H1 (cell line): ENCODE measurements around the gene OXNAD1. TPM values are rescaled to one million over a fixed set of nuclear protein-coding genes. Genes with fewer than 3 reads are reported as not detected.

Source experiments
- CTCF ChIA-PET: fragments of 300-600 bp; sonication (Branson Sonifier 250); formaldehyde crosslinking; loops from one replicate; lab custom pipeline; 2021; ENCODE audit not compliant: partially characterized antibody; lab: Charles Lee
- POLR2A ChIA-PET: fragments of 300-600 bp; sonication (Branson Sonifier 250); formaldehyde crosslinking; loops from one replicate; lab custom pipeline; 2021; ENCODE audit warnings: inconsistent platforms; ENCODE audit not compliant: partially characterized antibody; lab: Charles Lee
- DNase-seq, 2 experiments: peaks; one replicate each; pipeline versions ENCODE4 v3.0.0 to v3.0.0-alpha.2; 2010 to 2022; ENCODE audit warnings: low spot score in 2 of 2, low read depth in 1 of 2, mixed read lengths in 1 of 2
- FAIRE-seq: peaks from 2 replicates; lab custom pipeline; 2011; peaks lifted over from hg19 to GRCh38; lab: Jason Lieb, UNC
- H2AFZ ChIP-seq: 2 replicates; pipeline ENCODE4 v1.8.1; 2012; ENCODE audit warnings: low read length, inconsistent platforms
- H2AK5ac ChIP-seq: 2 replicates; pipeline ENCODE4 v1.6.1; 2013; ENCODE audit warnings: low read depth, low read length
- H2BK120ac ChIP-seq: replicated peaks from 2 replicates; pipeline ENCODE3; 2013; ENCODE audit warnings: low read depth, low read length, inconsistent platforms
- H2BK12ac ChIP-seq: 2 replicates; pipeline ENCODE4 v1.6.1; 2013; ENCODE audit warnings: low read depth, low read length
- H2BK15ac ChIP-seq: 2 replicates; pipeline ENCODE4 v1.6.1; 2013; ENCODE audit warnings: low read length
- H2BK20ac ChIP-seq: 2 replicates; pipeline ENCODE4 v1.6.1; 2013; ENCODE audit warnings: low read length
- H2BK5ac ChIP-seq: 2 replicates; pipeline ENCODE4 v1.6.1; 2013; ENCODE audit warnings: low read depth, low read length
- H3K14ac ChIP-seq: 2 replicates; pipeline ENCODE4 v1.6.1; 2013; ENCODE audit warnings: inconsistent platforms; ENCODE audit not compliant: insufficient read length
- H3K18ac ChIP-seq: 2 replicates; pipeline ENCODE4 v1.6.1; 2013; ENCODE audit warnings: low read length; ENCODE audit errors: extremely low read depth
- H3K23ac ChIP-seq: 2 replicates; pipeline ENCODE4 v1.6.1; 2013; ENCODE audit warnings: inconsistent platforms; ENCODE audit not compliant: insufficient read length
- H3K23me2 ChIP-seq: 2 replicates; pipeline ENCODE4 v1.6.1; 2013; ENCODE audit warnings: low read depth, low read length
- H3K27ac ChIP-seq: 2 replicates; pipeline ENCODE4 v1.6.1; 2011; ENCODE audit warnings: low read depth, low read length, inconsistent platforms
- H3K27me3 ChIP-seq, 4 experiments: replicated peaks in 1 of 4; 1 replicate in 1 of 4; 2 replicates in 3 of 4; pipeline versions ENCODE4 v1.6.1 to v1.8.1; 2011 to 2013; ENCODE audit warnings: low read length in 3 of 4, mild to moderate bottlenecking in 3 of 4, inconsistent platforms in 2 of 4, mixed read lengths in 2 of 4, moderate library complexity in 1 of 4; ENCODE audit not compliant: control insufficient read depth in 3 of 4, insufficient read depth in 3 of 4; ENCODE audit errors: extremely low read depth in 1 of 4
- H3K36me3 ChIP-seq, 4 experiments: 2 replicates each; pipeline versions ENCODE4 v1.6.1 to v1.8.1; 2011 to 2013; ENCODE audit warnings: mild to moderate bottlenecking in 4 of 4, low read length in 3 of 4, moderate library complexity in 2 of 4, control low read depth in 1 of 4, inconsistent platforms in 1 of 4; ENCODE audit not compliant: insufficient read depth in 4 of 4, control insufficient read depth in 2 of 4
- H3K4ac ChIP-seq: replicated peaks from 2 replicates; pipeline ENCODE3; 2013; ENCODE audit warnings: low read length, low read depth, mixed read lengths, inconsistent platforms; ENCODE audit not compliant: insufficient read length
- H3K4me1 ChIP-seq, 4 experiments: replicated peaks in 1 of 4; 1 replicate in 1 of 4; 2 replicates in 3 of 4; pipeline versions ENCODE4 v1.6.1 to v1.8.1; 2011 to 2013; ENCODE audit warnings: low read length in 3 of 4, inconsistent platforms in 2 of 4, mixed read lengths in 1 of 4; ENCODE audit not compliant: insufficient read depth in 4 of 4, control insufficient read depth in 3 of 4
- H3K4me2 ChIP-seq, 2 experiments: 2 replicates each; pipeline versions ENCODE4 v1.6.1 to v1.8.1; 2011 to 2013; ENCODE audit warnings: low read depth in 2 of 2, low read length in 2 of 2, control low read depth in 1 of 2, inconsistent platforms in 1 of 2, mild to moderate bottlenecking in 1 of 2; ENCODE audit not compliant: insufficient read depth in 1 of 2
- H3K4me3 ChIP-seq, 4 experiments: fragments of 200-600, 300-600 bp in 1 of 4; sonication (generic), shearing (Covaris generic), sonication (Bioruptor Twin) in 1 of 4; 2 replicates each; pipeline versions ENCODE4 v1.5.1 to v1.8.1; 2011 to 2016; ENCODE audit warnings: low read length in 4 of 4, low read depth in 3 of 4, control low read depth in 2 of 4, inconsistent platforms in 2 of 4, mild to moderate bottlenecking in 2 of 4, mixed read lengths in 1 of 4, moderate library complexity in 1 of 4; ENCODE audit not compliant: insufficient read depth in 2 of 4; ENCODE audit errors: extremely low read depth in 1 of 4
- H3K56ac ChIP-seq: replicated peaks from 2 replicates; pipeline ENCODE3; 2013; ENCODE audit warnings: low read depth, mild to moderate bottlenecking, mixed read lengths, low read length, inconsistent platforms; ENCODE audit not compliant: insufficient read length
- H3K79me1 ChIP-seq: 2 replicates; pipeline ENCODE4 v1.6.1; 2013; ENCODE audit warnings: low read depth, low read length, control low read depth
- H3K79me2 ChIP-seq, 2 experiments: 2 replicates each; pipeline versions ENCODE4 v1.6.1 to v1.8.1; 2012 to 2013; ENCODE audit warnings: low read length in 2 of 2, mild to moderate bottlenecking in 2 of 2, inconsistent platforms in 1 of 2; ENCODE audit not compliant: insufficient read depth in 2 of 2, control insufficient read depth in 1 of 2
- H3K9ac ChIP-seq, 4 experiments: replicated peaks in 1 of 4; 1 replicate in 1 of 4; 2 replicates in 3 of 4; pipeline versions ENCODE4 v1.6.1 to v1.8.1; 2011 to 2013; ENCODE audit warnings: low read depth in 3 of 4, low read length in 3 of 4, control low read depth in 2 of 4, mild to moderate bottlenecking in 2 of 4, moderate library complexity in 2 of 4, inconsistent platforms in 1 of 4; ENCODE audit errors: extremely low read depth in 1 of 4
- H3K9me3 ChIP-seq, 2 experiments: 2 replicates each; pipeline versions ENCODE4 v1.6.1 to v1.8.1; 2012 to 2013; ENCODE audit warnings: mild to moderate bottlenecking in 2 of 2, moderate library complexity in 2 of 2, control low read depth in 1 of 2, inconsistent platforms in 1 of 2, low read depth in 1 of 2, low read length in 1 of 2, mixed read lengths in 1 of 2; ENCODE audit not compliant: insufficient read depth in 2 of 2
- H4K20me1 ChIP-seq, 2 experiments: replicated peaks in 1 of 2; 2 replicates each; pipeline versions ENCODE3 to v1.8.1; 2011 to 2013; ENCODE audit warnings: inconsistent platforms in 2 of 2, low read length in 2 of 2, mild to moderate bottlenecking in 1 of 2; ENCODE audit not compliant: insufficient read depth in 2 of 2, control insufficient read depth in 1 of 2
- H4K5ac ChIP-seq: 2 replicates; pipeline ENCODE4 v1.6.1; 2013; ENCODE audit warnings: low read length, low read depth, mixed read lengths, inconsistent platforms; ENCODE audit not compliant: insufficient read length
- H4K8ac ChIP-seq: 2 replicates; pipeline ENCODE4 v1.8.0; 2013; ENCODE audit warnings: mild to moderate bottlenecking, moderate library complexity, low read length, inconsistent platforms; ENCODE audit not compliant: insufficient read depth; ENCODE audit errors: extremely low read depth
- H4K91ac ChIP-seq: replicated peaks from 2 replicates; pipeline ENCODE3; 2013; ENCODE audit warnings: low read length, mixed read lengths, inconsistent platforms; ENCODE audit not compliant: insufficient read length
- EP300 ChIP-seq, 2 experiments: IDR thresholded peaks; 1 replicate in 1 of 2; 2 replicates in 1 of 2; pipeline ENCODE4 v1.6.1; 2011 to 2012; ENCODE audit warnings: low read depth in 2 of 2, low read length in 2 of 2, mild to moderate bottlenecking in 2 of 2, borderline replicate concordance in 1 of 2, inconsistent platforms in 1 of 2, moderate library complexity in 1 of 2
- HDAC2 ChIP-seq, 2 experiments: fragments of 300-600 bp in 1 of 2; sonication (generic) in 1 of 2; IDR thresholded peaks; 2 replicates each; pipeline ENCODE4 v1.6.1; 2011 to 2012; ENCODE audit warnings: low read depth in 2 of 2, low read length in 2 of 2, mild to moderate bottlenecking in 2 of 2, moderate library complexity in 2 of 2, borderline replicate concordance in 1 of 2, inconsistent platforms in 1 of 2
- HDAC6 ChIP-seq: IDR thresholded peaks from one replicate; pipeline ENCODE4 v1.7.1; 2012; ENCODE audit warnings: low read depth, mild to moderate bottlenecking, inconsistent platforms, low read length, moderate library complexity
- JUN ChIP-seq: IDR thresholded peaks from 2 replicates; pipeline ENCODE4 v1.6.1; 2011; ENCODE audit warnings: low read depth, mild to moderate bottlenecking, improper control_type of control experiment, low read length
- JUND ChIP-seq: IDR thresholded peaks from 2 replicates; pipeline ENCODE4 v1.6.1; 2011; ENCODE audit warnings: mild to moderate bottlenecking, improper control_type of control experiment, low read length
- KDM4A ChIP-seq: IDR thresholded peaks from one replicate; pipeline ENCODE4 v1.7.1; 2012; ENCODE audit warnings: low read depth, mild to moderate bottlenecking, moderate library complexity, low read length, inconsistent platforms; ENCODE audit not compliant: severe bottlenecking
- MAFK ChIP-seq: IDR thresholded peaks from 2 replicates; pipeline ENCODE4 v1.6.1; 2012; ENCODE audit warnings: low read depth, mild to moderate bottlenecking, improper control_type of control experiment, low read length
- NRF1 ChIP-seq: IDR thresholded peaks from 2 replicates; pipeline ENCODE4 v1.6.1; 2011; ENCODE audit warnings: mild to moderate bottlenecking, low read depth, low read length, improper control_type of control experiment
- POLR2AphosphoS5 ChIP-seq: IDR thresholded peaks from 2 replicates; pipeline ENCODE4 v1.6.1; 2011; ENCODE audit warnings: low read depth, low read length
- POU5F1 ChIP-seq: IDR thresholded peaks from 2 replicates; pipeline ENCODE4 v1.6.1; 2011; ENCODE audit warnings: low read depth, mild to moderate bottlenecking, low read length, moderate library complexity
- WGBS, 2 experiments: shearing (Covaris generic) in 1 of 2; methylation state at CpG; one replicate each; pipeline versions ENCODE4 v1.1.6 to v1.1.7; 2013 to 2015; ENCODE audit warnings: low lambda C conversion rate in 2 of 2, mixed read lengths in 2 of 2, inconsistent platforms in 1 of 2, low coverage in 1 of 2, missing lambda C conversion rate in 1 of 2; ENCODE audit not compliant: insufficient replicate concordance in 2 of 2, insufficient coverage in 1 of 2, insufficient read length in 1 of 2; ENCODE audit errors: extremely low coverage in 1 of 2, missing lambda C conversion rate in 1 of 2; 5-methylcytosine and 5-hydroxymethylcytosine counted together
- polyA plus RNA-seq, 7 experiments: library from polyadenylated mRNA; depleted of rRNA in 3 of 7; stranded (reverse) in 5 of 7; unstranded in 2 of 7; fragments of >200 nt in 5 of 7; fragments of 200-250 nt in 2 of 7; gene quantifications; 1 replicate in 5 of 7; 2 replicates in 1 of 7; 4 replicates in 1 of 7; pipeline versions ENCODE4 v1.2.1 to v1.2.3, GENCODE V29; 2011 to 2013; ENCODE audit warnings: missing spikeins in 2 of 7, mixed read lengths in 2 of 7
- total RNA-seq: library from RNA; stranded (reverse); fragmentation: NEBNext Ultra II Directional; extraction: Animal tissue kit (Norgen Biotek cat#: 25700); gene quantifications from 2 replicates; pipeline ENCODE4 v1.2.1, GENCODE V29; 2021
- TF ChIP-seq, protein P1 (sequence below): IDR thresholded peaks from 2 replicates; pipeline ENCODE4 v1.6.1; 2012; ENCODE audit warnings: inconsistent platforms
- TF ChIP-seq, protein P2 (sequence below): IDR thresholded peaks from 2 replicates; pipeline ENCODE4 v1.6.1; 2011; ENCODE audit warnings: low read depth, mild to moderate bottlenecking, low read length; ENCODE audit not compliant: insufficient read depth

The OXNAD1 gene
- total and polyA plus RNA-seq, 2 of the 8 experiments (the other 6 are each of a cell fraction or from before 2014, with no cell fraction given), result 14.9 to 24.8 TPM

DNA sequence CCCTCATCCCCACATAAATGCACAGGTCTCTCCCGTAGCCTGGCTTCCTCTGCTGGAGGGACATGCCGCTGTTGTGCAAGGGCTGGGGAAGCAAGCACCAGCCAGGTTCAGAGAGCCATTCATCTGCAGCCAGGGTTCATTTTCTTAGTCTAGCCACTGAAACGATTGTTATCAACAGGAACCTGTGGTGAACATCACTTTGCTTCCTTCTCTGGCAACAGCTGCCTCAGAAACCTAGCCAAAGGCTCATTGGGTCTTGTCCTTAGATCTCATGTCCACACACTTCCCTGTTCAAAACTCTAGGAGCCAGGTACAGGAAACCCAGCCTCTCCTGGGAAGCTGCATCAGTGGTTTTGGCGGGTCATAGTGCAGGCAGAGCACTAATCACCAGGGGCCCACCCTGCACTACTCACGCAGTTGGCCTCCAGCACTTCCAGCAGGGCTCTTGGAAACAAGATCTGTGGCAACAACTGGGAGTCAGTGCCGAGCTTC lies 47.0 kb downstream of the OXNAD1 start:
- peaks cover 0 to 7% of the 10 kb centered on the region in 2 experiments; a peak in 1 of 4 replicates for H3K79me2 ChIP-seq
- H2BK15ac ChIP-seq, result no peak overlapping the region
- no peak overlapping the region for H3K4ac ChIP-seq
- no peak overlapping the region for H3K4me3 ChIP-seq
- H2BK20ac ChIP-seq, result no peak overlapping the region
- no peak overlapping the region for H3K9ac ChIP-seq
- no peak overlapping the region for H3K4me2 ChIP-seq
- 0 out of 2 replicates have a peak, but pooled peaks cover 2% of the 10 kb centered on the region for H3K79me1 ChIP-seq
- H3K14ac ChIP-seq, result no peak overlapping the region
- H2BK120ac ChIP-seq, result no peak overlapping the region
- no peak overlapping the region for H2AFZ ChIP-seq
- no peak overlapping the region for H3K27ac ChIP-seq
- H3K18ac ChIP-seq, result no peak overlapping the region
- no peak overlapping the region for H3K56ac ChIP-seq
- no peaks in the 10 kb centered on the region for H3K27me3 ChIP-seq
- H2BK12ac ChIP-seq, result no peak overlapping the region
- H3K4me1 ChIP-seq, result no peaks in the 10 kb centered on the region
- no peak overlapping the region for H4K8ac ChIP-seq
- no peak overlapping the region for H2BK5ac ChIP-seq
- H4K5ac ChIP-seq, result no peak overlapping the region
- WGBS, 2 experiments, result 91% methylated on average over 6 of the region's 6 CpGs; no CpG with 5 or more reads in 1 of the 2 experiments
- H2AK5ac ChIP-seq, result no peak overlapping the region
- no peak overlapping the region for H3K23ac ChIP-seq
- ChIA-PET POLR2A (interaction anchor here (0.5 to 0.9 kb wide), 2 partner anchors 9 to 50 kb away, joined by 3 read pairs; no protein-coding TSS in a partner anchor), CTCF (interaction anchor here (1.3 to 1.7 kb wide), 3 partner anchors 8 to 22 kb away, joined by 4 to 7 read pairs (median 5); no protein-coding TSS in a partner anchor)
- H4K91ac ChIP-seq, result no peak overlapping the region
- DNase-seq (no peak), FAIRE-seq (no peak)
- no peaks in the 10 kb centered on the region for H3K23me2 ChIP-seq
- H3K36me3 ChIP-seq, result peaks cover 0 to 8% (median 2%) of the 10 kb centered on the region in 4 experiments; a peak in 3 of 8 replicates
- no peaks in the 10 kb centered on the region for H4K20me1 ChIP-seq
- H3K9me3 ChIP-seq, result no peaks in the 10 kb centered on the region
- TF ChIP-seq, protein P1, sequence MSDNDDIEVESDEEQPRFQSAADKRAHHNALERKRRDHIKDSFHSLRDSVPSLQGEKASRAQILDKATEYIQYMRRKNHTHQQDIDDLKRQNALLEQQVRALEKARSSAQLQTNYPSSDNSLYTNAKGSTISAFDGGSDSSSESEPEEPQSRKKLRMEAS, result no peak
- TF ChIP-seq MAFK (no peak), JUN (no peak), POLR2AphosphoS5 (no peak), JUND (no peak), POU5F1 (no peak), NRF1 (no peak), HDAC6 (no peak), EP300 (IDR thresholded peaks at IDR 0.05; ENCODE audit: borderline replicate concordance in 1 of 2, low read depth in 2 of 2, low read length in 2 of 2) (no peak), HDAC2 (IDR thresholded peaks at IDR 0.05; ENCODE audit: borderline replicate concordance in 1 of 2, low read depth in 2 of 2, low read length in 2 of 2) (no peak), KDM4A (no peak)
- TF ChIP-seq, protein P2, sequence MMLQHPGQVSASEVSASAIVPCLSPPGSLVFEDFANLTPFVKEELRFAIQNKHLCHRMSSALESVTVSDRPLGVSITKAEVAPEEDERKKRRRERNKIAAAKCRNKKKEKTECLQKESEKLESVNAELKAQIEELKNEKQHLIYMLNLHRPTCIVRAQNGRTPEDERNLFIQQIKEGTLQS, result no peak
